ENCODE data around the gene MLC1.

The MLC1 gene

DNA sequence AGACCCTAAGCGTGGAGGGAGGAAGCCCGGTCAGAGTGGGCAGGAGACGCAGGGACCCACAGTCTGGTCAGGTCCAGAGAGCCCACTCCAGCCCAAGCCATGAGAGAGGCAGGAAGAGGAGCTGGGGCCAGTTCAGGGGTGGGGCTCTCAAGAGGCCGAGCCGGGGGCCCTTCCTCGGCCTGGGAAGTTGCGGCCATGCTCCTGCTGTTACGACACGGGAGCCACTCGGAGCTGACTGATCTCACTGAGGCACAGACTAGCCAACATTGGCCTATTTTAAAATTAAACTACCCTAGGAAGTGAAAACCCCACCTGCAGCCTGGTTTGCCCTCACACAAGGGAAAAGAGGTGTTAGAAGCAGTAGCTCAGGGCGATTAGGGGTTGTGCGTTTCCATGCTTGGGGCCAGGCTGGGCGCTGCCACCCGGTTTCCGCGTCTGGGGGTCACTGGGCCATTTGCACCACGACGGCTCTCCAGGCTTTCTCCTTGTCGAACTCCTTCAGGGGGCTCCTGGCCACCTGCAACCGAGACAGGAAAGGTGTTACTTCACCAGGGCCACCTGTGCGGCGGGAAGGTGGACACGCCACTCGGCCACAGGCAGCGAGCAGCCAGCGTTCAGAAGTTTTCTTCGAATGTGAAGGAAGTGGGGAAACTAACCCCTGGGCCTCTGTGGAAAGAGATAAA, 23.9 kb downstream of the MLC1 start:
- no peak overlapping the region for H3K4me3 ChIP-seq (ENCODE audit: low read depth, low read length)
- no peak for DNase-seq (ENCODE audit: low read depth)

DNA sequence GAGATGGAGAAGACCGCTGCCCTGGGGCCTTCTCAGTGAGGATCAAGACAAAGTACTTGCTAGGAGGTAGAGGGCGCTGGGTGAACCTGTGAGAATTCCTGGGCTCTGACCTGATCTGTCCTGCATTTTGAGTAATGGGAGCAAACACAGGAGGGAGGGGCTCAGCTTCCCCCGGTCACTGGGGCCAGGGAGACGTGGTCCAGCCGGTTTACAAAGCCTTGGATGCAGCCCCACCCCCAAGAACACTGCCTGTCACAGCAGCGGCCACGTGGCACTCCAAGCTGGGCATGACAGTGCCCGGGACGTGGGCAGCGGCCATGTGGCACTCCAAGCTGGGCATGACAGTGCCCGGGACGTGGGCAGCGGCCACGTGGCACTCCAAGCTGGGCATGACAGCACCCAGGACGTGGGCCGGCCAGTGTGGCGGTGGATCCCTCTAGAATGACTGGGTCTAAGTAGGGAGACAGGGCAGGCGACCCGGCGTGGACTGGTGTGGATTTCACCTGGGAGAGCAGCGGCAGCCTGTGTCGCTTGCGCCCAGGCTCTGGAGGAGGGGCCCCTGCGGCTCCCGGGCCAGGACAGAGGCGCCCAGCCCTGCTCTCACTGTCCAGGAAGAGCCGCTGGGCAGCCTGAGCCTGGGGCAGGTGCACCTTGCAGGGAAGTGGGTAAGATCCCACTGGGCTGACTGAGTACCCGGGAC, 24.6 kb downstream of the MLC1 start:
- no peak for DNase-seq (ENCODE audit: low read depth)
- no peak overlapping the region for H3K4me3 ChIP-seq (ENCODE audit: low read depth, low read length)

DNA sequence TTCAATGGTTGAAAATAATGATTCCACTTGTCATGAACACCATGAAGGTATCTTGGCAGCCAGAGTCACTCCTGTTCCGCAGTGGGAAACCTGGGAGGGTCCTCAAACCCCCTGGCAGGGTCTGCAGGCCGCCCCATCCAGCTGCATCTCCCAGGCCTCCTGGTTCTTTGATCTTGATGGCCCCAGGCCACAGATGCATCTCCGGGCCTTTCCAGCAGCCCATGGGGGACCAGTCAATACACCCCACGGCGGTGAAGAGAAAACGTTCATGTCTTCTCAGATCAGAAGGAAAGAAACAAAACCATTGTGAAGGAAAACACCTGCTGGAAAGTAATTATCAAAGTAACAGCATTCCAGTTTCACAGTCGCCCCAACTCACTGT, 25.4 kb downstream of the MLC1 start:
- H3K4me3 ChIP-seq (ENCODE audit: low read depth, low read length) = no peak overlapping the region
- no peak for DNase-seq (ENCODE audit: low read depth)

DNA sequence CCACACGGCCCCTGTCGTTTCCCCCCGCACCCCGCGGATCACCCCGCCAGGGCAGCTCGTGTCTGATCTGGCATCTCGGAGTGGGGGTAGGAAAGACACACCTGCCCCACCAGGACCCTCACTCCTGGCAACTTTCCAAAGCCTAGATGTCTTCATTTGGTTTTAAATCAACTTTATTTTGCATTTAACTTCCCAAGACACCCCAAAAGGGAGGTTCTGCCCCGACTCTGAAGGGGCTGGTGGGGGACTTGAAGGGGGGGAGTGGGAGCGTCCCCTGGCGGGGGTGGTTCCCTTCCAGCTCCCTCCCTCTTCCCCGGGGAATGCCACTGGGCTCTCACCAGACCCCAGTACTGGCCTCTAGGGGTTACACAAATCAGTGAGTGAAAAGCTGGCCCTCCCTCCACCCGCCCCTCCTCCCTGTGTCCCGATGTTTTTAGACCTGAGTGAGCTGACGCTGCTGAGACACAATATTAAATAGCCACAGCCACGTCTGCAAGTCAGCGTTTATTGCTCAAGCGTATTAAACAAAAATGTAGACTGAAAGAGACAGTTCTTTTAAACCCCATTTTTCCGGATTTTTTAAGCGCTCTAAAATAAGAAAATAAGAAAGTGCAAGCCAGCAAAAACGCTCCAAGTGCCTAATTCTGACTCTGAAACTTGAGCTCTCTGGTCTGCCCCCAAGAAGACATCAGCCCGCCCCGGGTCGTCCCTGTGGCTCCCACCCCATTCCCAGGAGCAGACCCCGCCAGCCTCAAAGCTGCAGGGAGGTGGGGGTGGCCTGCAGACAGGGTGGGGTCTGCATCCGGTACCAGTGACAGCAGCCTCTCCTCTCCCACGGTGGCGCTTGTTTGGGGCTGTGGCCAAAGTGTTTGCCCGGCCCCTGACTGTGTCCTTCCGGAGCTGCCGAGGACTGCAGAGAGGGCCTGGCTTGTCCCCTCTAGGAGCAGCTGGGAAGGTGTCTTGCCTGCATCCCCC, 26.0 kb downstream of the MLC1 start:
- H3K4me3 ChIP-seq (ENCODE audit: low read depth, low read length) = no peak overlapping the region
- DNase-seq (ENCODE audit: low read depth) = no peak

DNA sequence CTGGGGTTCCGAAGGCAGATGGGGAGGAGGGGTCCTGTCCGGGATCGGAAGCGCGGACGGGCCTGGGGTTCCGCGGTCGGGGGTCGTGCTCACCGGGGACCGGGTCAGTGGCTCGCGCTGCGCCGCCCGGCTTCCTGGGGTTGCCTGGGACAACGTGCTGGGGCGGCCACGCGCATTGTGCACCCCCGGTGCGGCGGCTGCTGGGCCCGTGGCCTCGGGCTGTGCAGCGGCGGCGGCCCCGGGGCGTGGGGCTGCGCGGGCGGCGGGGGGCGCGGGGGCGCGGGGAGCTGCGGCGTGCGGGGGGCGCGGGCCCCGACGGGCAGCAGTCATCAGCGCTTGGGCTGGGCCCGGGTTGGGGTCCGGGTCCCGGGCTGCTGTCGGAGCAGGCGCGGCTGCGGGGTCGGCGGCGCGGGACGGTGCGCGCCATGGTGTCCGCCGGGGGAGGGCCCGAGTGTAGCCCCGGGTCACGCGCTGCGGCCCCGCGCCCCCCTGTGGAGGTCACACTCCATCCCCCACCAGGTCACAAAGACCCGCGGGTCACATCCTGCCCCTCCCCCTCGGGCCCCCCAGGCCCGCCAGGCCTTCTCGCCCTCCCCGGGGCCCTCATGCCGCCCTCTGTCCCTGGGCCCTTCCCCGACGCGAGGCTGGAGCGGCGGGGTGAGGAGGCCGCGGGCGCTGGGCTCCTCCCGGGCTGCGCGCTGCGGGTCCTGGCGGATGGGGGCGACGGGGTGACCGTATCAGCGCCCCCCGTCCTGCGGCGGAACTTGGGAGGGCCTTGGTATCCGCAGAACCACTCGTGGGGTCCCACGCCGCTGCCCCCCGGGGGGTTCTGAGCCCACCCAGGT, 26.9 kb downstream of the MLC1 start, which contains the start of gene TTLL8:
Gene TTLL8, minus strand, starts transcription at position 238 of the 845 bp plus-strand sequence.
- no peak for DNase-seq (ENCODE audit: low read depth)
- no peak within 1 kb of the TSS for H3K4me3 ChIP-seq (ENCODE audit: low read depth, low read length)

DNA sequence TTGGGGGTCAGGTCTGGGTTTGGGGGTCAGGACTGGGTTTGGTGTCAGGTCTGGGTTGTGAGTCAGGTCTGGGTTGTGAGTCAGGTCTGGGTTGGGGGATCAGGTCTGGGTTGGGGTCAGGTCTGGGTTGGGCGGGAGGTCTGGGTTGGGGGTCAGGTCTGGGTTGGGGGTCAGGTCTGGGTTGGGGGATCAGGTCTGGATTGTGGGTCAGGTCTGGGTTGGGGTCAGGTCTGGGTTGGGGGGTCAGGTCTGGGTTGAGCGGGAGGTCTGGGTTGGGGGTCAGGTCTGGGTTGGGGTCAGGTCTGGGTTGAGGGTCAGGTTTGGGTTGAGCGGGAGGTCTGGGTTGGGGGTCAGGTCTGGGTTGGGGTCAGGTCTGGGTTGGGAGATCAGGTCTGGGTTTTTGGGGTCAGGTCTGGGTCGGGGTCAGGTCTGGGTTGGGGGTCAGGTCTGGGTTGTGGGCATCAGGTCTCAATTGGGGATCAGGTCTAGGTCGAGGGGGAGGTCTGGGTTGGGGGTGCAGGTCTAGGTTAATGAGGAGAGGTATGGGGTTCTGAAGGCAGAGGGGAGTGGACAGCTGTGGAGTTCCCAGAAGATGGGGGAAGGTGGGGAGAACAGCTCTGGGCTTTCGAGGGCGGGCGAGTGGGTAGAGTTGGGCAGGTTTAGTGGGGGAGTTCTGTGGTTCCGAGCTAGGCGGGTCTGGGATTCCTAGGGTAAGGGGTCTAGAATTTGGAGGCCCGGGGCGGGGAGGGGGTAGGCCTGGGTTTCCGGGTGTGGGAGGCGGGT, 27.8 kb downstream of the MLC1 start:
- H3K4me3 ChIP-seq (ENCODE audit: low read depth, low read length) = no peak overlapping the region
- DNase-seq (ENCODE audit: low read depth) = no peak

DNA sequence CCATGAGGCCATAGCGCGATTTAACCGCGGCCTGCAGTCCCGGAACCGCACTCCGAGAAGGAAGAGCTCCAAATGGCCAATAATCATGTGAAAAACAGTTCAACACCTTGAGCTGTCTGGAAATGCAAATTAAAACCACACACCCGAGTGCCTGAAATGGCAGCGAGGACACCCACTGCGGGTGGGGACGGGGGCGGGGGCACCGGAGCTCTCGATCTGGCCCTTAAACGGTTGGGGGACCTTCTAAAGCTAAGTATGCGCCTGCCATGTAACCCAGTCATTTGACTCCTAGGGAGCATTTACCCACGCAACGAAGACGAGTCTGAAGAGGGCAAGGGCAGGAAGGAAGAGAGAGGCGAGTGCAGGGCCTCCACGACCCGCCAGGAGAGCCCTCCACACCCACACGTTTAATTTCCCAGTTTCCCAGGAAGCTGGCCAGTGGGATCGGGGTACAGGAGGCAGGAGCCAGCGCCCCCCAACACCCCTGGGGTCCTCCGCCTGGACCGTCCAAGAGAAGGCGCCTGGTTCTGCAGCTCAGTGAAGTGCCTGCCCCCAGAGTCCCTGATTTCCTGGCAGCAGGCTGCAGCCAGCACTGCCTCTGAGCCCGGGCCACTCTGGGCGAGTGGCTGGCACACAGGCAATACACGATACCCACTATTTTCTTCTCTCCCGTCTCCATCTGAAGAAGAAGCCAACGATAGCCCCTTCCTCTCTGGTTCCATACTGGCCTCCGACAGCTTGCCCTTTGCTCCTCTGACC, 28.8 kb downstream of the MLC1 start:
- DNase-seq (ENCODE audit: low read depth) = no peak
- no peak overlapping the region for H3K4me3 ChIP-seq (ENCODE audit: low read depth, low read length)

DNA sequence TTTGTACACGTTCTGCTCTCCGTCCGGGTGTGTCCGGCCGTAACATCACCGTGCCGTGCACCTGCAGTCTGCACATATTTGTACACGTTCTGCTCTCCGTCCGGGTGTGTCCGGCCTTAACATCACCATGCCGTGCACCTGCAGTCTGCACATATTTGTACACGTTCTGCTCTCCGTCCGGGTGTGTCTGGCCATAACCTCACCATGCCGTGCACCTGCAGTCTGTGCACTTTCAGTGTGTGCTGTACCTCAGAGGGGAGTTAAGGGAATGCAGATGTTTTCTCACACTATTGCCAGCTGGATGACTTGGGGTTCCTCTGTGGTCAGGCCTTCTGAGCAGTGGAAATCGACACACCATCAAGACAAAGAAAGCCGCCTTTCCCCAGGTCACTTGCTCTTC, 31.4 kb downstream of the MLC1 start:
- DNase-seq (ENCODE audit: low read depth) = no peak
- no peak overlapping the region for H3K4me3 ChIP-seq (ENCODE audit: low read depth, low read length)

DNA sequence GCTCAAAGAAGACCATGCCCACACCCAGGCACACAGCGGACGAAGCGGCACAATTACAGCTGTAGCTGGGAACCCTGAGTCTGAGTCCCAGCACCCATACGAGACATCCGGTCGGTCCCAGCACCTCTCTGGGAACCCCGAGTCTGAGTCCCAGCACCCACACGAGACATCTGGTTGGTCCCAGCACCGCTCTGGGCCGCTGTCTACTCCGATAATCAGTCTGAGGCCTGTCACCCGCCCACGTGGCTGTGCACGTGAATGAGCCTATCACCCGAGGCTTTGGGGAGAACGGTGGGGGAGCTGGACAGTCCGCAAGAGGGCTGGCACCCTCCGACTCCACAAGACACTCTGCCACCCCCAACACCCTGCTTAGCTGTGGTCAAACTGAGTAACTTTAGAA, 33.3 kb downstream of the MLC1 start:
- no peak for DNase-seq (ENCODE audit: low read depth)
- no peak overlapping the region for H3K4me3 ChIP-seq (ENCODE audit: low read depth, low read length)

DNA sequence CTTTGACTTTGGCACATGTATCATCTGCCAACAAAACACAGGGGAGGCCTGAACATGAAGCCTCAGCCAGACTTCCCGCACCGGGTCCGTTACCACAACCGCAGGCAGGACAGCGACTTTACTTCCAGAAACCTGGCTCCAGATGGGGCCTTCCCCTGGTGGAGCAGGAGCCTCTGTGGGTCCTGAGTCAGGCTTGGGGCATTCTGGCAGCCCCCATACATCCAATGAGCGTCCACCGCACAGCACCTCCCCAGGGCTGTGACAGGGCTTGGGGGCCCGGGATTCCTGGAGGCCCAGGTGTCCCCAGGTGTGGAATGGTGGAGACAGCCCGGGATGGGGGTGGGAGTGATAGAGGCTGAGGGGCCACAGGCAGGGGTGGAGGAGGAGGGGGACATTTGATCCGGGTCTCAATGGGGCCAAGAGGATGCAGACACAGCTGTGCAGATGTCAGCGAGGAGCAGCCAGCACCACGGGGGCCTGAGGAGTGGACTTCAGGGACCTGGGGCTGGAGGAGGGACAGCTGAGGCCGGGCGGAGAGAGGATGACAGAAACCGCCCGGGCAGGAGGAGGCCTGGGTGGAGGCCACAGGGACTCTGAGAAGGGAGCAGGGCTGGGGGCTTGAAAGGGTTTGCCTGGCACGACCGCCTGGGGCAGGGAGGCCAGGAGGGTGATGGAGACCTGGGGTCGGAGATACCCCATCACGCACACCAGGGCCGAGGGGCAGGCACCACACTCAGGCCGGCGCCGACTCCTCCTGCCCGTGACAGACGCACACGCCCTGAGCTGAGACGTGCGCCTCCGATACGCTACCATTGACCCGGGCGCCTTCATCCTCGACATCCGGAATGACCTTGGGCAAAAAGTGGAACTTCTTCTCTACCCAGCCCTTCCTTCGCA, 35.7 kb downstream of the MLC1 start:
- H3K4me3 ChIP-seq (ENCODE audit: low read depth, low read length) = no peak overlapping the region
- no peak for DNase-seq (ENCODE audit: low read depth)

DNA sequence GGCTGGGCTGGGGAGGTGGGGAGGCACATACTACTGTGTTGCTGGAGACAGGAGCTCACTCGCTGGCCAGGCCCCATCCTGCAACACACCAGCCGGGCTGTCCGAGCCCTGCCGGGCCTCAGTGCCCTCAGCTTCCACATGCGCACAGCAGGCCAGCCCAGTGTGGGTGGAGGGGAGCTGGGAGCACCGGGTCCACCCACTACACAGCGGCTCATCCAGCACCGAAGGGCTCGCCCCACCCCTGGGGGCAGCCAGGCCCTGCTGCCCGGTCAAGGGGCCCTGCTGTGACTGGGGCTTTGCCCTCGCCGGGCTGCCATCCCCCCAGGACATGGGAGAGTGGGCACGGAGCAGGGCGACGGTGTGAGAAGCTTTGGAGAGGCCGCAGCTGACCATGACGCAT, 36.4 kb downstream of the MLC1 start:
- no peak for DNase-seq (ENCODE audit: low read depth)
- H3K4me3 ChIP-seq (ENCODE audit: low read depth, low read length) = no peak overlapping the region

DNA sequence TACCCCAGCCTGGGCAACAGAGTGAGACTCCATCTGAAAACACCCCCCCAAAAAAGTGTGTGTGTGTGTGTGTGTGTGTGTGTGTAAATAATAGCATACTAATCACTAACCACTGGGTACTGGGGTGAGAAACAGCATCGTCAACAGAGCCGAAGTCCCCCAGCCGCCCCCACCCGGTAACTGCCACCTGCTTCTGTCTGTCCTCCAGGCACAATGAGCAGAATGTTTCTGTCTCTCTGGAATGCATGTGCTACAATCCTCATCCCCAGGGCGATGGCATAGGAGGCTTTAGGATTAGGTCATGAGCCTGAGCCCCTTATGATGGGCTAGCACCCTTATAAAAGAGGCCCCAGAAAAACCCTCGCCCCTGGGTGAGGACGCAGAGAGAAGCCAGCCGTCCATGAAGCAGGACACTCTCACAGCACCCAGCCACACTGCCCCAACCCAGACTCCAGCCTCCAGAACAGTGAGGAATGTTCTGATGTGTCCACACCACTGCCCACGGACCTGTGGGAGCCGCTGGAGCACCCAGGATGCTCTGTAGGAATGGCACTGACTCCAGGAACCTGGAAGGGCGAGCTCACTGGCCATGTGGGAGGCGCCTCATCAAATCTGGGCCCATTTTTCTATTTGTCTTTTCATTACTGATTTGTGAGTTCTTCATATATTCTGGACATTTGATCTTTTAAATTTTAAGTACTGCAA, 37.0 kb downstream of the MLC1 start:
- no peak for DNase-seq (ENCODE audit: low read depth)
- no peak overlapping the region for H3K4me3 ChIP-seq (ENCODE audit: low read depth, low read length)

DNA sequence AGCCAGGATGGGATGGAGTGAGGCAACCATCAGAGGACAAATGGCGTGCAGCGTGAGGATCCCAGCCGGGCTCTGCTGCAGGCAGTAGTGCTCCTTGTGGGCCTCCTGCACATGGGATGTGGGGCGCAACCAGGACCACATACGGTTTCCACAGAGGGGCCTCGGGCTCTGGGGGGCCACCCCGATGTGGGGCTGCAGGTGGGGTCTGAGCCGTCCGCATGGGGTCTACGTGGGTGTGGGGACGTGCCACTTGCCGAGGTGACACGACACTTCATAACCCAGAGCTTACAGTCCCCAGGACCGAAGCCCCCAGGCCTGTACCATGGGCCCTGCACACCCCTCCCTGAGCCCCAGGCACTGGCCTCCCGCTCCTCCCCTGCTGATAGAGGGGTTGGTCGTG, 37.9 kb downstream of the MLC1 start:
- no peak overlapping the region for H3K4me3 ChIP-seq (ENCODE audit: low read depth, low read length)

DNA sequence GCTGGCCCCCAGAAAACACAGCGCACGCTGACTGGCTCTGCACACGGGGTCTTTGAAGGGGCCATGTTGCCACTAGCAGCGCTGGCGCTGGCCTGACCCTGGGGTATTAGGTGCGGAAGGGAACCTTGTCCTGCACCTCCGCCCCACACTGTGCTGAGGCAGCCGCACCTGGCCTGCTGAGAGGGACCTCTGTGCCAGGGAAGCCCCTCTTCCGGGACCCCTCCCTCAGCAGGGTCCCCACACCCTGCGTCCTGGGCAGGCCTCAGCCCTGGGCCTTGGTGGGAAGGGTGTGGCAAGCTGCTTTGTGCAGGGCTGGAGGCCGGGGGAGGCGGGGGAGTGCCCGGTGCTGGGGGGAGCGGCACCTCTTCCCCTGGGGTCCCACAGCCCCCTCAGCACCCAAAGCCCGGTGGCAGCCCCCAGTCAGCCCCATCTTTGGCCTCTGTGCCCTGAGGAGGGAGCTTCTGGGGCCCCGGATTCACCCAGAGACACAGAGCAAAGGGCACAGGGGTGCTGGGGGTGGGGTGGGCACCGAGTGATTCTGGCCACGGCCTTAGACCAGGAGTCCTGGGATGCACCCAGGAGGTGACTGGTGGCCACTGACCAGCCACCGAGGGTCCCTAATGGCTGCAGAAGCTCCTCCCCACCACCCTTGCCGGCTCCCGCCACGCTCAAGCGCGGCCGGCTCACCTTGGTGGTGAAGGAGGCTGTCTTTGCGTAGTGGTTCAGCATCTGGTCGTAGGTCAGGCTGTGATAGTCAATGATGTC, 38.6 kb downstream of the MLC1 start:
- DNase-seq (ENCODE audit: low read depth) = no peak
- no peak overlapping the region for H3K4me3 ChIP-seq (ENCODE audit: low read depth, low read length)

More for the DNA sequence above, 37.9 kb downstream of the MLC1 start:
- no peak for DNase-seq (ENCODE audit: low read depth)

DNA sequence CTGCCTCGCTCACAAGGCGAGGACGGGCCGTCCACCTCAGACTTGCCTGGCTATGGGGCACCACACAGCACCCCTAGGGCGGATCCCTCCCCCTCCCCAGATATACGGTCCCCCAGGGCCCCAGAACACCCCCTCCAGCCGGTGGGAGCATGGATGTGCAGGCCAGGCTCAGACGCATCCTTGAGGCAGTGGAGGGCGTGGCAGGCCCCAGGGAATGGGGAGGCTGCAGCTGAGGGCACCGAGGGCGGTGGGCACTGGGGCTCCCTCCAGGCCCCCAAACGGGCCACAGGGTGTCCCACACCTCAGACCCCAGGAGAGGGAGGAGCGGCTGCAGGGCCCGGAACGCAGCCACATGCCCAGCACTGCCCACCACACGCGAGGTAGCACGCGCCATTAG, 39.2 kb downstream of the MLC1 start:
- H3K4me3 ChIP-seq (ENCODE audit: low read depth, low read length) = no peak overlapping the region
- no peak for DNase-seq (ENCODE audit: low read depth)
